ENCODE results near the gene OVCA2.

OVCA2 gene

DNA sequence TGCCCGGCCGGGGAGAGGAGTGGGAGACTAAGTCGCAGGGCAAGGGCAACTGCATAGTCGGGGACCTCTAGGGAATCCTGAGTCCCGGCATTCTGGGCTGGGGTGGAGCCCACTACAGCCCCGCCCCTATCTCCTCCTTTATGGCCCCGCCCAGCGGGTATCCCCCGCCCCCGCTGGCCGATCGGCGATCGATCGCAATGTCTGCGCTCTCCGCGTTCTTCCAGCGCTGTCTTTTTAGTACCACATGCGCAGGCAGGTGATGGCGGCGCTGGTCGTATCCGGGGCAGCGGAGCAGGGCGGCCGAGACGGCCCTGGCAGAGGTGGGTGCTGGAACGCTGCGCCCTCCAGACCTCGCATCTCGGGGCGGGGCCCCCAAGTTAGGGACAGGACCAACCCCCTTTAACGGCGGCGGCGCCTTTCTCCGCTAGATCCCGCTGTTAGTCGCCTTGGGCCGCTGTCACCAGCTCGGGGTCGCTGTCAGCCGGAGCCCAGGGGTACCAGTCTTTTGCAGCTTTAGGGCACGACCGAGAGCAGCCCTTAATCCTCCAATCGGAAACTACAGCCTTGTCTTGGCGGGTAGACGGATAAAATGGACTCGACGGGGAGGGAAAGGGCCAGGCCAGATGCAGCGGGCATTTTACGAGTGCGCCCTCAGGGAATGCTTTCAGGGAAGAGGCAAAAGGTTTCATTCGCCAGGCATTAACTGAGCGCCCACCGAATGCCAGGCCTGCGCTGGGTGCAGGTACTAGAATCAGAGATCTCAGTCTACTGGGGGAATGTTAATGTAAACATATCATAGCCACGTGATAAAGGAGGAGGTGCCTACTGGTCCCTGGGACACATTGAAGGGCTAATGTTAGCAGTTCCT is 11.7 kb upstream of the OVCA2 start, which contains the start of gene DPH1:
Gene DPH1, plus strand, starts transcription at position 243 of the 868 bp plus-strand sequence. Its CDS starts 17 bp downstream, at position 260.
- DNase-seq (ENCODE audit: extremely low spot score, insufficient read length, low read depth), result peak; percentile 93

GRCh38 chr17:2030779-2031163 is 11.1 kb upstream of the OVCA2 start:
- DNase-seq (ENCODE audit: extremely low spot score, insufficient read length, low read depth) (no peak), FAIRE-seq (no peak)

More for the DNA sequence above, 11.7 kb upstream of the OVCA2 start, which contains the start of gene DPH1:
- FAIRE-seq, result peak; percentile 98

GRCh38 chr17:2033153-2033552 is 8.7 kb upstream of the OVCA2 start:
- no peak for FAIRE-seq
- no peak for DNase-seq (ENCODE audit: extremely low spot score, insufficient read length, low read depth)

GRCh38 chr17:2034157-2034556 is 7.7 kb upstream of the OVCA2 start:
- no peak for FAIRE-seq
- no peak for DNase-seq (ENCODE audit: extremely low spot score, insufficient read length, low read depth)

DNA sequence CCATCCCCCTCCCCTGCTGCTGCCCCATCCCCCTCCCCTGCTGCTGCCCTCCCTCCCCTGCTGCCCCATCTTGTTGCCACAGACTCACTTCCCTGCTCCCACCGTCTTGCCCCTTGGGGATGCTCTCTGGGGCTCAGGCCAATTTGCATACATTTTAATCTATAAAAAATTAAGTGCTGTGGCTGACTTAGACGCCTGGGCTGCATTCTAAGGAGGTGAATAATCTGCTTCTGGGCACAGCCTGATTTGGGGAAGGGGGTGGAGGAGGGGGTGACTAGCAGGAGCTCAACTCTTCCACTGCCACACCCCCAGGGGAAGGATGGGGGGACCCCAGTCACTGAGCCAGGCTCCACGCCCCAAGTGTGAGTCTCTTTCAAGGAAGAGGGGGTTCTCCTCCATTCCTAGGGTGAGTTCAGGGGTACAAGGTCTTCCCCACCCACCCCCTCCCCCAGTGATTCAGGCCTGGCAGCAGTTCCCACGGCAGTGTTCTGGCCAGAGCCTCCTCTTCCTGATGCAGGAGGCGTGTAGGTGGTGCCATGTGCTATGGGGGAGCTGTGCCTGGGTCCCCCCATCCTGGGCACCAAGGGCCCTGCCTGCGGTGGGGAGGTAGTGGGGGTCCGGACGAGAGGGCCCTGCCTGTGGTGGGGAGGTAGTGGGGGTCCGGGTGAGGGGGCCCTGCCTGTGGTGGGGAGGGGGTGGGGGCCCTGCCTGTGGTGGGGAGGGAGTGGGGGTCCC is 6.8 kb upstream of the OVCA2 start:
- FAIRE-seq (no peak), DNase-seq (ENCODE audit: extremely low spot score, insufficient read length, low read depth) (no peak)

- FAIRE-seq (no peak), DNase-seq (ENCODE audit: extremely low spot score, insufficient read length, low read depth) (no peak)
Observed at GRCh38 chr17:2035541-2036488, 6.0 kb upstream of the OVCA2 start.

DNA sequence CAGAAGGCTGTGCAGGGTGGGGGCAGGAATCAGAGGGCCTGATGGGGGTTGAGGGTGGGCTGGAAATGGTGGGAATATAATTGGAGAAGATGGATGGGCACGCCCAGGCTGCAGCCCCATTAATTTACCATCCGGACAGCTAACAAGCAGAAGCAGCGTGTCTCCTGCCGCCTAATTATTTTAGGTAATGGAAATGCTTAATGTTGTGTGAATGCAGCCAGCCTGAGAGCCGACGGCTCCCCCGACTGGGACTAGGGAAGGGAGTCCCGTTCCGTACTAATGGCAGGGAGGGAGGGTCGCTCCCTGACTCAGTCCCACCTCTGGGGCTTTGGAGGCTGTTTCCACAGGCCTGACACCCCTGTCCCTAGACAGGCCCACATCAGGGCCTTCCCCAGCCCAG is 4.7 kb upstream of the OVCA2 start:
- DNase-seq (ENCODE audit: extremely low spot score, insufficient read length, low read depth) (no peak), FAIRE-seq (no peak)

DNA sequence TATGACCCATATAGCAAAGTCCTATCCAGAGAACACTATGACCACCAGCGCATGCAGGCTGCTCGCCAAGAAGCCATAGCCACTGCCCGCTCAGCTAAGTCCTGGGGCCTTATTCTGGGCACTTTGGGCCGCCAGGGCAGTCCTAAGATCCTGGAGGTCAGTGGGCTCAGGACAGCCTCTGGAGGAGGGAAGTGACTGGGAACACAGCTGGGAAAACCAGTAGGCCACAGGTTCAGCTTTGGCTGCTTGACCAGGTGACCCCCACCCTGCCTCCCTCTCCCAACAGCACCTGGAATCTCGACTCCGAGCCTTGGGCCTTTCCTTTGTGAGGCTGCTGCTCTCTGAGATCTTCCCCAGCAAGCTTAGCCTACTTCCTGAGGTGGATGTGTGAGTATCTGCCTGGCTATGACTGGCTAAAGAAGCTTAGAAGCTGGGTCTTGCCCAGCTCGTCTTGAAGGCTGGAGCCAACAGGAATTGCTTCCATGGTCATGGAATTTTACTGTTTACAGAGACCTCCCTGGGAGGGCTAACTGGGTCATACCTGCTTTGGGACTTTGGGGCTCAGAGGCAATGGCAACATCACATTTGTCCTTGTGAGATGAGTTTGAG is 1.5 kb upstream of the OVCA2 start:
- FAIRE-seq, result no peak
- no peak for DNase-seq (ENCODE audit: extremely low spot score, insufficient read length, low read depth)

GRCh38 chr17:2040942-2041560 is 771 bp upstream of the OVCA2 start:
- DNase-seq (ENCODE audit: extremely low spot score, insufficient read length, low read depth) (no peak), FAIRE-seq (no peak)

DNA sequence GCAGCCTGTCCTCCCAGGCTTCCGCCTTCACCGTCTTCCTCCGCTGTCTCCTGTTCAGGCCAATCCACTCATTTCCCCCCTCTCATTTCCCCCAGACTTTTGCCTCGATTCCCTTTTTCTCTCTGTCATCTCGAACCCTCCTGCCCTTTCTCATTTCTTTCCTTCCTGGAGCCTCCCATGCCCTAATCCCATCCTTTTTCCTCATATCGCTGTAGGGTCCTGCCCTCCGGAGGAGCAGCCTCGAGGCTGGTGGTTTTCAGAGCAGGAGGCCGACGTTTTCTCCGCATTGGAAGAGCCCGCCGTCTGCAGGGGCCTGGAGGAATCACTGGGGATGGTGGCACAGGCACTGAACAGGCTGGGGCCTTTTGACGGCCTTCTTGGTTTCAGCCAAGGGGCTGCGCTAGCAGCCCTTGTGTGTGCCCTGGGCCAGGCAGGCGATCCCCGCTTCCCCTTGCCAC is 597 bp downstream of the OVCA2 start:
- FAIRE-seq (no peak), DNase-seq (ENCODE audit: extremely low spot score, insufficient read length, low read depth) (no peak)

GRCh38 chr17:2042933-2043332 is 1.1 kb downstream of the OVCA2 start:
- FAIRE-seq (no peak), DNase-seq (ENCODE audit: extremely low spot score, insufficient read length, low read depth) (no peak)

DNA sequence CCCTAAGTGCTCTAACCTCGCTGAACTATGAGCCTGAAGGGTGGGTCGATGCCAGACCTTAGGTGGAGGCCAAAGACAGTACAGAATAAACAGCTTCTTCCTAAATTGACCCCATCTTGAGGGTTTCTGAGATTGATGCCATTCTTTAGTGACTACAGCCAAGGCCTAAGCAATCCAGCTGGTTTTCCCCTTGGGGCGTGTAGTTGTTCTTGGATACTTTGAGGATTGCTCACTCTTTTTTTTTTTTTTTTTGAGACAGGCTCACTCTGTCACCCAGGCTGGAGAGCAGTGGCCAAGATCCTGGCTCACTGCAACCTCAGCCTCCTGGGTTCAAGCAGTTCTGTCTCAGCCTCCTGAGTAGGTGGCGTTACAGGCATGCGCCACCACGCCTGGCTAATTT is 2.0 kb downstream of the OVCA2 start:
- DNase-seq (ENCODE audit: extremely low spot score, insufficient read length, low read depth) (no peak), FAIRE-seq (no peak)

DNA sequence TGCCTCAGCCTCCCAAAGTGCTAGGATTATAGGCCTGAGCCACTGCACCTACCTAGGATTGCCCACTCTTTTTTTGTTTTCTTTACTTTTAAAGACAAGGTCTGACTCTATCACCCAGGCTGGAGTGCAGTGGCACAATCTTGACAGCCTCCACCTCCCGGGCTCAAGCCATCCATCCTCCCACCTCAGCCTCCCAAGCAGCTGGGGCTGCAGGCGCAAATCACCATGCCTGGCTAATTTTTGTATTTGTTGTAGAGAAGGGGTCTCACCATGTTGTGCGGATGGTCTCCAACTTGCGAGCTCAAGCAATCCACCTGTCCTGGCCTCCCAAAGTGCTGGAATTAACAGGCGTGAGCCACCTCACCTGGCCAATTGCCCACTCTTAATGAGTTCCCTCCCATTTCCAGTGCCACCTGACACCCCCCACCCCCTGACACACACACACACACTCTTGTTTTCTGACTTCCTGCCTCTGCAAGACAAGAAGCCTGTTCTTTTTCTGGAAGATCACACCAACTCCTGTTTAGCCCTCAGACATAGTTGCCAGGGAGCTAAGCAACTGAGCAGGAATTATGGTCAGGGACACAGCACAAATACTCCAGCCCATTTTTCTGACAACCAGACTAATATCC is 2.6 kb downstream of the OVCA2 start:
- FAIRE-seq, result no peak
- DNase-seq (ENCODE audit: extremely low spot score, insufficient read length, low read depth), result no peak

- FAIRE-seq, result no peak
- no peak for DNase-seq (ENCODE audit: extremely low spot score, insufficient read length, low read depth)
Observed at GRCh38 chr17:2047590-2047989, 5.8 kb downstream of the OVCA2 start.

DNA sequence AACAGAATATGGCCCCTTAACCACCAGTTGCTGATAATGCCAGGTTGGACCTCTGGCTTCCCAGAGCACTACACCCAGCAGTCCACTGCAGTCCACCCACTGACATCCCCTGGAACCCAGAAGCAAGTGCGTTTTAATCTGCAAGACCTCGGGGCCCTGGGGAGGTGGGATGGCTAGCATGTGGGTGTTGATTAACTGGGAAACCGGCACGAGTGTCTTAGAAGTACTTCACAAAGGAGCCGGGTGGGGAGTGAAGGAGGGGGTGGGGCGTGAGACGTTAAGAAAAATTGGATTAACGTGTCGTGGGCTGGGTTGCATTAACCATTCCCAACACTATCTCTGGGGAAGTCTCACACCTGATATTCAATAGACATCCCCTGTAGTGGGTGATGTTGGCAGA is 7.0 kb downstream of the OVCA2 start:
- no peak for DNase-seq (ENCODE audit: extremely low spot score, insufficient read length, low read depth)
- no peak for FAIRE-seq

- peak; percentile 66 for FAIRE-seq
- DNase-seq (ENCODE audit: extremely low spot score, insufficient read length, low read depth), result no peak
Observed at GRCh38 chr17:2049333-2050299, 7.8 kb downstream of the OVCA2 start.

DNA sequence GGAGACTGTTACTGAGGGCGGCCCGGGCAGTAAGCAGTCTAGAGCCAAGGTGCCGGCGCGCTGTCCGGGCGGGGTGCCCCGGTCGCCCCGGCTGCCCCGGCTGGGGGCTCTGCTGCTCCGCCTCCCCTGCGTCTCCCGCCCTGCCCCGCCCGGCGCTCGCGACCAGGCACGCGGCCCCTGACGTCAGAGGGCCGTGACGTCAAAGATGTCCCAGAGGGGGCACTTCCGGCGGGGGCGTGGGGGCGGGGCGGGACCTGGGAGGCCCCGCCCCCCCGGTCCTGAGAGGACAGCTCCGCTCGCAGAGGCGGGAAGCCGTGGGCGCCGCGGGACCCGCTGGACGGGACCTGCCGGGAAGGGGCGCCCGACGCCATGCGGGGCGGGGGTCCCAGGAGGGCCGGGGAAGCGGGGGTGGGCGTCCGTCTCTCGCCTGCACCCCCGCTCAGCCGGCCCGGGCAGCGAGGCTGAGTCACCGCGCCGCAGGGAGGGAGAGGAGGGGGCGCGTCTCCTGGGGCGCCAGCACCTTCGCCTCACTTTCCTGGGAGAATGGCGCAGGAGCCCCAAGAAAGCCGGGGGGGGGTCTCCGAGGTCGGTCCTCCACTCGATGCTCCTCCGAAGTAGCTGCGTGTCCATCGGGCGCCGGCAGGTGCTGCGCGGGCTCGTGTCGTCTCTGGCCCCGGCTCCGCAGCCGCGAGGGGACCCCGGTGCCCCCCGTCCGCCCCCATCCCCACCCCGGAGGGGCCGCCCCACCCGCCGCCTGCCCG is 8.7 kb downstream of the OVCA2 start:
- DNase-seq (ENCODE audit: extremely low spot score, insufficient read length, low read depth), result no peak
- no peak for FAIRE-seq

Data from GM18507 (cell line).